H9 (cell line): ENCODE results near the gene TEF. TPM values are rescaled to one million over a fixed set of nuclear protein-coding genes. Genes with fewer than 3 reads are reported as not detected.

ENCODE experiments used
- DNase-seq: peaks from one replicate; pipeline ENCODE4 v3.0.0-alpha.2; 2017
- H2AFZ ChIP-seq: one replicate; pipeline ENCODE4 v1.6.1; 2013; ENCODE audit warnings: mild to moderate bottlenecking, low read length, control low read depth, moderate library complexity
- H2AK5ac ChIP-seq: 2 replicates; pipeline ENCODE4 v1.6.1; 2013; ENCODE audit warnings: low read length, control low read depth, mixed read lengths; ENCODE audit not compliant: insufficient read length
- H2BK120ac ChIP-seq: one replicate; pipeline ENCODE4 v1.6.1; 2013; ENCODE audit warnings: low read depth, mild to moderate bottlenecking, low read length, control low read depth, inconsistent platforms; ENCODE audit not compliant: poor library complexity, severe bottlenecking
- H2BK12ac ChIP-seq: 2 replicates; pipeline ENCODE4 v1.6.1; 2013; ENCODE audit warnings: low read length, control low read depth, mixed read lengths, low read depth; ENCODE audit not compliant: insufficient read length
- H2BK15ac ChIP-seq: 2 replicates; pipeline ENCODE4 v1.6.1; 2013; ENCODE audit warnings: low read depth, low read length, control low read depth
- H2BK20ac ChIP-seq: one replicate; pipeline ENCODE4 v1.6.1; 2013; ENCODE audit warnings: low read depth, mild to moderate bottlenecking, low read length, control low read depth, inconsistent platforms; ENCODE audit not compliant: poor library complexity, severe bottlenecking
- H2BK5ac ChIP-seq: 2 replicates; pipeline ENCODE4 v1.6.1; 2013; ENCODE audit warnings: low read length, control low read depth, mixed read lengths; ENCODE audit not compliant: insufficient read length
- H3K14ac ChIP-seq: 2 replicates; pipeline ENCODE4 v1.6.1; 2013; ENCODE audit warnings: low read length, control low read depth; ENCODE audit not compliant: insufficient read depth
- H3K18ac ChIP-seq: 2 replicates; pipeline ENCODE4 v1.6.1; 2013; ENCODE audit warnings: low read depth, mild to moderate bottlenecking, mixed read lengths, low read length, control low read depth; ENCODE audit not compliant: insufficient read length
- H3K23ac ChIP-seq: 2 replicates; pipeline ENCODE4 v1.6.1; 2013; ENCODE audit warnings: low read length, control low read depth, mixed read lengths, low read depth; ENCODE audit not compliant: insufficient read length
- H3K23me2 ChIP-seq: 2 replicates; pipeline ENCODE4 v1.6.1; 2013; ENCODE audit warnings: low read depth, mild to moderate bottlenecking, mixed read lengths, low read length, control low read depth; ENCODE audit not compliant: insufficient read length, poor library complexity, severe bottlenecking
- H3K27ac ChIP-seq: 2 replicates; pipeline ENCODE4 v1.5.1; 2013; ENCODE audit warnings: low read length, control low read depth, mixed read lengths, low read depth; ENCODE audit not compliant: insufficient read length
- H3K27me3 ChIP-seq: 2 replicates; pipeline ENCODE4 v1.6.1; 2013; ENCODE audit warnings: low read length, control low read depth, inconsistent platforms; ENCODE audit not compliant: insufficient read depth
- H3K4ac ChIP-seq: 2 replicates; pipeline ENCODE4 v1.6.1; 2013; ENCODE audit warnings: low read depth, mild to moderate bottlenecking, control low read depth, inconsistent platforms, low read length, moderate library complexity
- H3K4me1 ChIP-seq: 2 replicates; pipeline ENCODE4 v1.6.1; 2013; ENCODE audit warnings: low read length, control low read depth, inconsistent platforms; ENCODE audit not compliant: insufficient read depth
- H3K4me2 ChIP-seq: 2 replicates; pipeline ENCODE4 v1.6.1; 2013; ENCODE audit warnings: low read length, control low read depth, mixed read lengths; ENCODE audit not compliant: insufficient read length, insufficient read depth
- H3K56ac ChIP-seq: 2 replicates; pipeline ENCODE4 v1.6.1; 2013; ENCODE audit warnings: low read depth, mild to moderate bottlenecking, mixed read lengths, low read length, control low read depth; ENCODE audit not compliant: insufficient read length
- H3K79me1 ChIP-seq: 2 replicates; pipeline ENCODE4 v1.6.1; 2013; ENCODE audit warnings: low read depth, mild to moderate bottlenecking, moderate library complexity, low read length, control low read depth, inconsistent platforms; ENCODE audit not compliant: insufficient read depth, poor library complexity, severe bottlenecking
- H3K79me2 ChIP-seq: 2 replicates; pipeline ENCODE4 v1.6.1; 2013; ENCODE audit warnings: low read length, control low read depth, inconsistent platforms; ENCODE audit not compliant: insufficient read depth
- H3K9ac ChIP-seq: 2 replicates; pipeline ENCODE4 v1.6.1; 2013; ENCODE audit warnings: low read length, control low read depth, mixed read lengths; ENCODE audit not compliant: insufficient read length; ENCODE audit errors: extremely low read depth
- H3K9me3 ChIP-seq: one replicate; pipeline ENCODE4 v1.6.1; 2013; ENCODE audit warnings: low read depth, low read length, inconsistent platforms; ENCODE audit not compliant: control insufficient read depth
- H3T11ph ChIP-seq: one replicate; pipeline ENCODE4 v1.6.1; 2013; ENCODE audit warnings: mild to moderate bottlenecking, low read length, control low read depth, inconsistent platforms
- H4K20me1 ChIP-seq: one replicate; pipeline ENCODE4 v1.6.1; 2013; ENCODE audit not compliant: control insufficient read depth, insufficient read length, insufficient read depth
- H4K5ac ChIP-seq: 2 replicates; pipeline ENCODE4 v1.6.1; 2013; ENCODE audit warnings: low read depth, mild to moderate bottlenecking, mixed read lengths, low read length, control low read depth; ENCODE audit not compliant: insufficient read length
- H4K8ac ChIP-seq: replicated peaks from 2 replicates; pipeline ENCODE4 v1.6.1; 2013; ENCODE audit warnings: low read length, control low read depth, mixed read lengths, low read depth; ENCODE audit not compliant: insufficient read length
- H4K91ac ChIP-seq: 2 replicates; pipeline ENCODE4 v1.6.1; 2013; ENCODE audit warnings: low read depth, mild to moderate bottlenecking, moderate library complexity, mixed read lengths, low read length, control low read depth; ENCODE audit not compliant: insufficient read length
- H3K27ac Mint-ChIP-seq, 3 experiments: 2 replicates in 2 of 3; 3 replicates in 1 of 3; pipeline ENCODE4 v1.8.0; 2020 to 2021; ENCODE audit warnings: mixed read lengths in 3 of 3, mild to moderate bottlenecking in 1 of 3, moderate library complexity in 1 of 3
- H3K27me3 Mint-ChIP-seq: 2 replicates; pipeline ENCODE4 v1.8.0; 2021; ENCODE audit warnings: low read depth, mild to moderate bottlenecking, moderate library complexity, mixed read lengths
- H3K36me3 Mint-ChIP-seq, 3 experiments: 2 replicates in 2 of 3; 3 replicates in 1 of 3; pipeline ENCODE4 v1.8.0; 2020 to 2021; ENCODE audit warnings: low read depth in 3 of 3, mixed read lengths in 3 of 3; ENCODE audit not compliant: insufficient read depth in 1 of 3
- H3K4me1 Mint-ChIP-seq, 2 experiments: 2 replicates each; pipeline ENCODE4 v1.8.0; 2020; ENCODE audit warnings: mixed read lengths in 2 of 2
- H3K4me3 Mint-ChIP-seq, 2 experiments: 2 replicates in 1 of 2; 3 replicates in 1 of 2; pipeline ENCODE4 v1.8.0; 2020 to 2021; ENCODE audit warnings: mild to moderate bottlenecking in 2 of 2, mixed read lengths in 2 of 2, moderate library complexity in 1 of 2
- H3K9me3 Mint-ChIP-seq, 2 experiments: 2 replicates in 1 of 2; 3 replicates in 1 of 2; pipeline ENCODE4 v1.8.0; 2020; ENCODE audit warnings: mild to moderate bottlenecking in 2 of 2, mixed read lengths in 2 of 2, moderate library complexity in 1 of 2
- CTCF ChIP-seq: fragments of 200-600 bp; sonication (generic); conservative IDR thresholded peaks from 3 replicates; pipeline ENCODE4 v1.8.0; 2021; ENCODE audit warnings: antibody characterized with exemption, mild to moderate bottlenecking
- WGBS: extraction: QIAGEN DNeasy Blood & Tissue Kit; methylation state at CpG from one replicate; pipeline ENCODE4 v1.1.7; 2013; ENCODE audit warnings: missing lambda C conversion rate, low lambda C conversion rate, mixed read lengths; ENCODE audit not compliant: insufficient read length; ENCODE audit errors: extremely low coverage; 5-methylcytosine and 5-hydroxymethylcytosine counted together
- total RNA-seq: library from RNA; stranded (reverse); gene quantifications from 2 replicates; pipeline ENCODE4 v1.2.1, GENCODE V29; 2021

The TEF gene
- total RNA-seq, 1 experiment from 2014 or later = 17.9 TPM

- H2BK15ac ChIP-seq = no peak overlapping the region
- Mint-ChIP-seq H3K4me3 (no peak overlapping the region), H3K27me3 (peaks cover 2% of the 10 kb centered on the region; the same call in 1 of the 2 replicates), H3K4me1 (no peaks in the 10 kb centered on the region), H3K9me3 (no peaks in the 10 kb centered on the region), H3K36me3 (peaks cover 37 to 80% (median 53%) of the 10 kb centered on the region in 3 experiments; a peak in 6 of 7 replicates), H3K27ac (peak overlapping the region in 1 of 3 experiments; percentile 83; a peak in 1 of 7 replicates)
- H3K79me2 ChIP-seq = no peaks in the 10 kb centered on the region; the same call in 1 of the 2 replicates
- no peak overlapping the region for H3K56ac ChIP-seq
- no peak overlapping the region for H2BK12ac ChIP-seq
- no peaks in the 10 kb centered on the region for H3K79me1 ChIP-seq
- DNase-seq = no peak
- no peak overlapping the region for H2BK120ac ChIP-seq
- H3K23me2 ChIP-seq = no peaks in the 10 kb centered on the region
- no peak overlapping the region for H3K4ac ChIP-seq
- no peak overlapping the region for H4K8ac ChIP-seq
- H3K9ac ChIP-seq = no peak overlapping the region
- H3K23ac ChIP-seq = no peak overlapping the region
- no peak overlapping the region for H2BK5ac ChIP-seq
- no peaks in the 10 kb centered on the region for H3K9me3 ChIP-seq
- no peak overlapping the region for H2AFZ ChIP-seq
- H4K91ac ChIP-seq = no peak overlapping the region
- no peak for TF ChIP-seq CTCF
- no peak overlapping the region for H3K18ac ChIP-seq
- no peak overlapping the region for H2AK5ac ChIP-seq
- WGBS = no CpG with 5 or more reads among the region's 4 CpGs
- H4K5ac ChIP-seq = no peak overlapping the region
- H3K4me2 ChIP-seq = no peak overlapping the region
- H4K20me1 ChIP-seq = no peaks in the 10 kb centered on the region
- no peak overlapping the region for H3K27ac ChIP-seq
- H3K14ac ChIP-seq = no peak overlapping the region
- H3K27me3 ChIP-seq = no peaks in the 10 kb centered on the region
- no peak overlapping the region for H2BK20ac ChIP-seq
- H3K4me1 ChIP-seq = no peaks in the 10 kb centered on the region
- no peak overlapping the region for H3T11ph ChIP-seq
Observed at GRCh38 chr22:41435560-41435959, 53.8 kb downstream of the TEF start.
